HG02798 (cell line): ENCODE measurements around the gene PDCD6IP.
"Not testable (repeated sequence)": the region's sequence is repeated elsewhere in the genome, so short reads cannot be mapped to it uniquely, and the experiment has no call there.

Source experiments
- ATAC-seq: cut with Tn5 transposase; IDR thresholded peaks from one replicate; pipeline ENCODE4 v1.9.1; 2021; ENCODE audit warnings: mild to moderate bottlenecking; ENCODE audit not compliant: unreplicated experiment, poor library complexity

PDCD6IP gene

DNA sequence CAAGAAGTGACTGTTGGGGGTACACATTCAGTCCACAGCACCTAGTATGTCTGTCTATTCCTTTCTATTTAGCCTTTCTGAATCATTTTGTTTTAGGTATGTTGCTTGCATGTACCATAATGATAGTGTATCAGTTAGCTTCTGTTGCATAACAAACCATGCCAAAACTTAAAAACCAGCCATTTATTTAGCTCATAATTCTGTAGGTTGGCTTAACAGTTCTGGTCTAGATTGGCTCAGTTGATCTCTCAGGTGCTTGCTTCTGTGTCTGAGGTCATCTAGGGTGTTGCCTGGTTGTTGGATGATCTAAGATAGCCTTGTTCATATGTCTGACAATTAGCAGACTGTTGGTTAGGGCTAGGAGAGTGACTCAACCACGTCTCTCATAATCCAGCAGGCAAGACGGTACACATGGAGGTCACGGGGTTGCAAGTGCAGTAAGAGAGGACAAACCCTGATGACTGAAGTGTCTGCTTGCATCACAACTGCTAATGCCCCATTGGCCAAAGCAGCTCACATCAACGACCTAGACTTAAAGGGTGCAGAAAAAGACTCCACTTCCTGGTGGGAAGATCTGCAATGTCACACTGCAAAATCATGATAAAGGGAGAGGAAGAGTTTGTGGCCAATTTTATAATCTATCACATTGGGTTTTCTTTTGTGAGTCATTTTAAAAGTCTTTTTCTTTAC lies 6.8 kb upstream of the PDCD6IP start:
- peak; percentile 31 for ATAC-seq

DNA sequence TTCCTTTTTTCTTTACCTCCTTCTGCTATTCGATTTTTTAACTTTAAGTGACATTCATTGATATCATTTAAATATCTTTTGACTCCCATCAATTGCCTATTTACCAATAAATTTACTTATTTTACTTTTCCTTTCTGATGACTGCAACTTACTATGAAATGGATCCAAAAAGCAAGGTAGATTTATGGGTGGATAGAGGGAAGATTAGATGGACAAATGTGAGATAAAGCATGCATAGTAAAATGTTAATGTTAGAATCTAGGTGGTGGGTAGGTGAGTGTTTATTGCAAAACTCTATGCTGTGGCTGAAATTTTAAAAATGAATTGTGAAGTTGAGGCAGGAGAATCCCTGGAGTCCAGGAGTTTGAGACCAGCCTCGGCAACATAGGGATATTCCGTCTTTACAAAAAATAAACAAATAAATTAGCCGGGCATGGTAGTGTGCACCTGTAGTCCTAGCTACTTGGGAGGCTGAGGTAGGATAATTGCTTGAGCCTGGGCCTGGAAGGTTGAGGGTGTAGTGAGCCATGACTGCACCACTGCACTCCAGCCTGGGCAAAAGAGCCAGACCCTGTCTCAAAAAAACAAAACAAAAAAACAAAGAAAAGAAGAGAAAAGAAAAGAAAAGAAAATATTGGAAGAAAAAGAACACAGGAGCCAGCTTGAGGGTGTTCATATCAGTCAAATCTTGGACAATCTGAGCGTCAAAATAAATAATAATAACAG lies 6.1 kb upstream of the PDCD6IP start:
- no peak for ATAC-seq

DNA sequence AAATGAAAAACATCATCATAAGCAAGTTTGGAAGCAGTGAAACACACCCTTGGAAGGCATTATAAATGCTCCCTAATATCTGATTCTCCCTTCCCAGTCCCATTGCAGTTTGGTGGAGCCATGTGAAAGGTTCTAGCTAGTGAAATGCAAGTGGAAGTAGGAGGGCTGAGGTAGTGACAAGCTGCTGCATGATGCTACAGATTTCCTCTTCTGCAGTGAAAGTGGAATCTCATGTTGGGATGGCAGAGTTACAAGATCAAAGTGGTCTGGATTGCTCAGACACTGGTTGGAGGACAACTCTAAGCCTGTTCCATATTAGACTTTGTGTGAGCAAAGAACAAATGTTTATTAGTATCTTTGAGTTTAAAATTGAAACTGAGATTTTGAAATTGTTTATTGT lies 3.3 kb upstream of the PDCD6IP start:
- no peak for ATAC-seq

DNA sequence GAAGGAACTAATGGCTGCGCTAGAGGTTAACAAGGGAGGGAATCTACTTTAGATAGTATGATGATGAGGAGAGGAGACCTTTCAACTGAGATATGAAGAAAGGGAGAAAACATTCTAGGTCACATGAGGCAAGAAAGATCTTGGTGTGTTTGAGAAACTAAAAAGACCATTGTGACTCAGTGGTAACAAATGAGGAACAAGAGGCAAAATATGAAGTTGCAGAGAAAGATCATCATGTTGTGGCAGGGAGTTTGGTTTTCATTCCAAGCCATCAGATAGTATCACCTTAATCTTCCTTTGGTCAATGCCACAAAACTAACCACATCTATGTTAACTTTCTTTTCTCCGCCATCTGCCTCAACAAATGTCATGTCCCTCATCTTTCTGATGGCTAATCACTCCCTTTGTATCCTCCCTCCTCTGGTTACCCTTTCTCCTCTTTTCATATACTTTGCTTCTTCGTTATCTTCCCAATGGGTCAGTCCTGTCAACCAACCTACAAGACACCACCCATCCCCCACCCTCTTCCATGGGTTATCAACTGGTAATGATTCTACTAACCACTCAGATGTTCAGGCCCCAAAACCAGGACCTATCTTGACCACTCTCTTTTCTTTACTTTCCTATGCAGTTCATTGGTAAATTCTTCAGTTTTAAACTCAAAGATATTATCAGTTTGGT lies 2.4 kb upstream of the PDCD6IP start:
- no peak for ATAC-seq

DNA sequence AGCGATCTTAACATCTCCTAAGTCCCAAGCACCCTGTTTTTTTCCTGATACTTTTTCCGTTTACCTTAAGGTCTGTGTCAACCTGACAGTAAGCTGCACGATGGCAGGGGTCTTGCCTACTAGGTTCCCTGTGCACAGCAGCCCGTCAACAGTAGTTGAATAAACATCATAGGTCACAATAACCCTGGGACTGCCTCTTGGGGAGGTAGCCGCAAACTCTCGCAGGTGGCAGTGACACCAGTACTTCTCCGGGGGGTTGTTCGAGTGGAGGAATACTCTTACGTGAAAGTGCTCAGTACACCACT lies 365 bp upstream of the PDCD6IP start:
- peak; percentile 46 for ATAC-seq

DNA sequence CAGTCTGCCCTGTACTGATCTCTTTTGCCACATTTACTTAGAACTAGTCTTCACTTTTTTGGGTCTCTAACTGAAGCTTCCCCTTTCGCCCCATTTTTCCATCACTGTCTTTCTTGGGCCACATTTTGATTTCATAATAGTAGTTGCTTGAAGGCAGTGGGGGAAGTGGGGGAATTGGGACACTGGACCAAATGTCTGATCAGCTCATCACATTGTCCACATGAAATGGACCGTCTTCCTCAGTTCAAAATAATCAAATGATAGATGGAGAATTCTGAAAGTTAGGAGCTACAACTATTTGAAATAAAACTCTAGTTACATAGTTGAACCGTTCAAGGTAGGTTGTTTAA lies 747 bp downstream of the PDCD6IP start:
- ATAC-seq: no peak

DNA sequence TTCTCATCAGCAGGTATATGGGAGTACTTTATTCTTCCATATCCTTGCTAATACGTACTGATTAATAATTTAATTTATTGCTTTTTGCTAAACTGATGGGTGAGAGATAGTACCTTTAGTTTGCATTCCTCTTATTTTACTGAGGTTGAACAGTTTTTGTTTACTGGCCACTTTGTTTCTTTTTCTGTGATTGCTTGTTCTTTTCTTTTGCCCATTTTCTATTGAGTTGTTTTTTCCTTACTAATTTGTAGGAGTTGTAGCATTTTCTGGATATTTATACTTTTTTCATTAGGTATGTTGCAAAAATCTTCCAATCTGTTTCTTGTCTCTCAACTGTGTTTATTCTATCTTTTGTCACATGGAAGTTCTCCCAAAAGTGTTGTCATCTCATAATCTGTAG lies 4.8 kb downstream of the PDCD6IP start:
- ATAC-seq: no peak

DNA sequence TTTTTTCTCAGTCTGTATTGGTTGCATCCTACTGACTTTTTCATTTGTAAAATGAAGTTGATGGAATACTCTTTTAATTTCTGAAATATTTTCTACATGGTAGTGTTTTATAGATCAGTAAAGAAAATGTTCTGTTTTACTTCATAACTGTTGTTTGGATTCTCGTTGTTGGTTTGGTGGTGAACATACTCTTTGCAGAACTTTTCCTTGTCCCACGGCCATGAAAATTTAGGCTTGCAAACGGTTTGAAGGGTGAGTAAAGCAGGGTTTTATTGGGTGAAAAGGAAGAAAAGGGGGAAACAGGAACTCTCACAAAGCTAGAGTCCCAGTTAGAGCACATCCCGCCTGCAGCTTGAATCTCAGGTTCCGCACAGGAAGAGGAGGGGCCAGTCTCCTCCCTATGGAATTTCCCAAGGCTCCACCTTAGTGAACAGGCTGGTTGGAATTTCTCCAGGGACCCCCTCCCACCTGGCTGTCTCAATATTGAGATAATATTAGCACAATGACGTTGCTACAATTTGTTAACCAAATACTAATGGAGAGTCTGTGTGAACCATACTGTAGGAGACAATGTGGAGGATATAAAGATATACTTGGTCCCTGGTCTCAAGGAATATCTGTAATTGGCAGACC lies 5.6 kb downstream of the PDCD6IP start:
- no peak for ATAC-seq

DNA sequence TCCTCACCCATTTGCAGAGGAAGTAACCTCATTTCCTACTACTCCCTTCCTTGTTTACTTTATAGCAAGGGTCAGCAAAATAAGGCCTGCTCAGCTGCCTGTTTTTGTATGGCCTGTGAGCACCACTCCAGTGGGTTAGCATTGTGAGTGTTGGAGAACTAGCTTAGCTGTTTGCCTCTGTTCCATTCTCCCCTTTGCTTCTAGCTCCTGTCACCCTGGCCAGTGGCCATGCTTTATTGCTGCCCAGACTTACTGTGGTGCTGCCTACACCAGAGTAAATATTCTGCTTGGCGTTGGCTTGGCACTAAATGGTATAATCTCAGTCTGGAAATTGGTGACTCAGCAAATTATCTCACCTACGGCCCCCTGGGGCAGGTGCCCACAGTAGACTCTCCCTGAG lies 8.8 kb downstream of the PDCD6IP start:
- ATAC-seq: no peak

DNA sequence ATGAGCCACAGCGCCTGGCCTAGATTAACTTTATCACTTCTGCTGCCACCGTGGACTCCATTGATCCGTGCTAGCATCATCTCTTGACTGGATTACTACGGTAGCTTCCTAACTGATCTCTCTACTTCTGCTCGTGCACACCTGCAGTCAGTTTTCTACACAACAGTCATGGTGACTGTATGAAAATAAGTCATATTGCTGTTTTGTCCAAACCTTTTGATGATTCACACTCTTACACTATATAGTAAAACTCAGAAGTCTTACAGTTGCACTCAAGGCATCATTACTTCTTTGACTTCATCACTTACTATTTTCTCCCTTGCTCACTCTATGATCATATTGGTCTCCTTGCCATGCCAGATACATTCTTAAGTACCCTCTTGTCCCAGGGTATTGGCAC lies 10.1 kb downstream of the PDCD6IP start:
- no peak for ATAC-seq

DNA sequence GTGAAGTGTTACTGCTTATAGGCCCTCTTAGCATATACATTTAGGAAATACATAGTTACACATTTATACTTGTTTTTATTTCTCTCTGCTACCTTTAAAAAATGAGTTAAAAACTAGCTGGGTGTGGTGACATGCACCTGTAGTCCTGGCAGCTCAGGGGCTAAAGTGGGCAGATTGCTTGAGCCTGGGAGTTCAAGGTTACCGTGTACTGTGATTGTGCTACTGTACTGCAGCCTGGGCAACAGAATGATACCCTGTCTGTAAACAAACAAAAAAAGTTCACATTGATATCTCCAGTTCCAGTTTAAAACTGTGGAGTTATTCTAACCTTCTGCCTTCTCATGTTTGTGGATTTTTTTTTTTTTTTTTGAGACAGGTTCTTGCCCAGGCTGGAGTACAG lies 12.1 kb downstream of the PDCD6IP start:
- ATAC-seq: no peak

DNA sequence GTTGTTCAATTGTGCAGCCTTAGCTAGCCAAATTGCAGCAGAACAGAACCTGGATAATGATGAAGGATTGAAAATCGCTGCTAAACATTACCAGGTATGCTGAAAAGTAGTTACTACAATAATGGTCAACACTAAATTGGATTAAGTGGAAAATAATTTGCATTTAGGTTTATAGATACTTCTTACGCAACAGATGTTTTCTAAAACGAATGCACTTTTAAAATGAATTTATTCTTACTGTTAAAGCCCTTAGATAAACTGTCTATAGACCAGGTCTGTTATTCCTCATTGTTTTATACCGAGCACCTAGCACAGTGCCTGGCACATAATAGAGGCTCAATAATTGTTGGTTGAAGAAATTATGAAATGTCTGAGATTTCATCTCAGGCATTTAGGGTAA lies 23.6 kb downstream of the PDCD6IP start:
- ATAC-seq: no peak

DNA sequence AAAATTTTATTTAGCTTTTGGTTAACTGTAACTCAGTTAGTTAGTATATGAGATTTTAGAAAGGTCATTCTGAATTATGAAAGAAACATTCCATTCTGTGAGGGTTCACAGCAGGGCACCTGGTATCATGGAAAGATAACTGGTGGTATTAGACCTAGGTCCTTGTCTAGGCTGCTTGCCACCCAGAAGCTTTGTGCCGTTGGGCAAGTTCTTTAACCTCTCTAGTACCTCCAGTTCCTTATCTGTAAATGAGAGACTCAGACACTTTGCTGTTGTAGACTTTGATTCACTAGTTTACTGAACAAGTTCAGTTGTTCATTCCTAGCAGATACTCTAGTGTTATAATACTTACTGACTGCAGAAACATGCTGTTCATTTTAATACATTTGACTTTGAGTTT lies 25.4 kb downstream of the PDCD6IP start:
- no peak for ATAC-seq

DNA sequence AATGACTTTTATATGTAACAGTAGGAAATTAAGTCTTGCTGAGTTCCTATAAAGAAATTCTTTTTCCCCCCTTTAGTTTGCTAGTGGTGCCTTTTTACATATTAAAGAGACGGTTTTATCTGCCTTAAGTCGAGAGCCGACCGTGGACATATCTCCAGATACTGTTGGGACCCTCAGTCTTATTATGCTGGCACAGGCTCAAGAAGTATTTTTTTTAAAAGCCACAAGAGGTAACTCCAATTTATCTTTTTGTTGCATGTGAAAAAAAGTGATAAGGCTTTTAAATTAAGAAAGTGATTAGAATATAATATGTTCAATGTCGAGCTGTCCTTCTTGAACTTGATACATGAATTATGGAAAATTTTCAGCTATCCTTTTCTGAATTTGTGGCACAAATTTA lies 26.7 kb downstream of the PDCD6IP start:
- ATAC-seq: no peak

DNA sequence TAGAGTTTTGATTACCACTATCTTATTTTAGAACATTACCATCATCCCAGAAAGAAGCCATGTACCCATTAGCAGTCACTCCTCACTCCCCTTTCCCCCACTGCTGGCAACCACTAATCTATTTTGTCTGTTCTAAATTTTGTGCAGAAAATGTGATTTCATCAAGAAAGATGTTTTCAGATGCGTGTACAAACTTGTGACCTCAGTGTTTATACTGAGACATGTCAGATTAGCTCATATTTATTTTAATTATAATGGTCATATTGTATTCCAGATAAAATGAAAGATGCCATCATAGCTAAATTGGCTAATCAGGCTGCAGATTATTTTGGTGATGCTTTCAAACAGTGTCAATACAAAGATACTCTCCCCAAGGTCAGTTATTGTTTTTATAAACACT lies 27.8 kb downstream of the PDCD6IP start:
- ATAC-seq: no peak

DNA sequence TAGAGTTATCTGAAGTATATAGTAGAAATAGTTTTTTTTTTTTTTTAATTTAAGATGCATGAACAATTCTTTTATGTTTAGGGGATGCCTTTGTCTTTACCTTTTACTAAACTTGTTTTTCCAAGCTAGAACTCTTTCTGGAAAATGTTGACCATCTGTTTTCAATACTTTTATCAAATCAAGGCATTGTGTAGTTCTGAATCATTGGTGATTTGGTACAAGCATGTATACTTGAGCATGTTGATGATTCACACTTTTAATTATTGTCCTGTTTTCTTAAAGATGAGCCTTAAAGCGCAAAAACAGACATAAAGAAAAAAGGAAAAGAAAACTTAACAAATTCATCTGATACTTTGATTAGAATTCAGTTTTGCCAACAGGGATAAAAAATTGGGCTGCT lies 28.3 kb downstream of the PDCD6IP start:
- ATAC-seq: no peak

DNA sequence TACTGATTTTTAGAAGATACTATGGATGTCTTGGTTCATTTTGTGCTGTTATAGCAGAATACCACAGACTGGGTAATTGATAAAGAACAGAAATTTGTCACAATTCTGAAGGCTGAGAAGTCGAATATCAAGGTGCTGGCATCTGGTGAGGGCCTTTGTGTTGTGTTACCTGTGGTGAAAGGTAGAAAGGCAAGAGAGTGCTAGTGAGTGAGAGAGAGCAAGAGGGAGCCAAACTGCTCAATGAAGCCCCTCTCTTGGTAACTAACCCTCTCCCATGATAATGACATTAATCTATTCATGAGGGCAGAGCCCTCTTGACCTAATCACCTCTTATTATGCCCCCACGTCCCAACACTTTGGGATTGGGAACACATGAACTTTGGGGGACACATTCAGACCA lies 31.3 kb downstream of the PDCD6IP start:
- no peak for ATAC-seq

DNA sequence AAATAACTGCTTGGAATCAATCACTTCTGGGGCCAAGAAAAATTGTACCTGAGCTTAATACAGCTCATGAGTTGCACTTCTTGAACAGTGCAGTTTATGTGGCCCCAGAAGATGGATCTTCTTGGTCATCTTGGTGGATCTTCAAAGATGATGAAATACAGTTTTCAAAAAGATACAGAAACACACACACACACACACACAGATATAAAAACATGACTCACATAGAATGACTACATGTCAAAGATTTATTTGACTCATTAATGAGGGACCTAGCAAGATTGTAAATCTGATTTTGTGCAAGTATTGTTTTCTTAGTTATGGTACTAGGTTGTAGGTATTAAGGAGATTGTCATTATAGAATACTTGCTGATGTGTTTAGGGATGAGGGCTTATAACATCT lies 32.6 kb downstream of the PDCD6IP start:
- ATAC-seq: no peak

DNA sequence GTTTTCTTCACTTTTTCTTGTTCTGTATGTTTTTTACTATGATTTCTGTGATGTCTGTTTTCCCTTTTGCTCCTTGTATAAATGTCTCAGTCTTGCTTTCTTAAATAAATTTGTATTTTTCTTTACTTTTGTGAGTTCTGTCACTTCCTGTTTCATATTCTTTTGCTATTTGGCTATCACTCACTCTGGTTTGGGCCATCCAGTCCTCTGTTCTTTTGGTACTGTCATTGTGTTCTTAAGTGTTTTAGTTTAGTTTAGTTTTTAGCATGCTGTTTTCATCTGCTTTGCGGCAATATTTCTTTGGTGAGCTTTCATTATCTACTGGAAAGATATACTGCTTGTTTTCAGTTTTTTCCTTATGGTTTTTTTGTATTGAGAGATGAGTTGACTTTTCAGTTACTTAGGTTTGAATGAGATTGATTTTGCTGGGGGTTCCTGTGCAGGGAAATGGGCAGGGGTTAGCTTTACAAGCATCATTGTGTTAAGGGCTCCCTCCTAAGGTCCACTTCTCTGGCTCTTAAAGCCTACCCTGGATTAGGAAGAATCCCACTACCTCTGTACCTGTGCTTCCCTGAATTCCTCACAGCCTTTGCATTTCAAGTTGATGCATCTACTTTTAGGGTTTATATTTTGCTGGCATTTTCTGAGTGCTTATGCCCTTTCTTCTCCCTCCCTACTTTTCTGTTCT lies 35.1 kb downstream of the PDCD6IP start:
- ATAC-seq: peak; percentile 40

DNA sequence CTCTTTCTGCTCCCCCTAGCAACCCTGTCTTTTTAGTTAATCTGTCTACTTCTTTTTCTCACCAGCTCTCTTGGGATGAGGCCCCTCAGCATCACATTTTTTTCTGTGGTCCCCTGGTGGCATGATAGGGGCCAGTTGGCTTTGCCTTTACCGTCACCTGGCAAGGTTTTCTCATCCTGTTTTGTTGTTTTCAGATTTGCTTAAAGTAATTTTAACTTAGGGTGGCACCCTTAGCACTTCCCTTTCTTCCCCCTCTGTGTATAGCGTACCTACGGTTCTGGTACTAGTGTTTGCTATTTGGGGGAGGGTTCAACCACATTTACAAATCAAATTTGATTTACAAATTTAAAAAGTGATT lies 35.6 kb downstream of the PDCD6IP start:
- peak; percentile 42 for ATAC-seq

DNA sequence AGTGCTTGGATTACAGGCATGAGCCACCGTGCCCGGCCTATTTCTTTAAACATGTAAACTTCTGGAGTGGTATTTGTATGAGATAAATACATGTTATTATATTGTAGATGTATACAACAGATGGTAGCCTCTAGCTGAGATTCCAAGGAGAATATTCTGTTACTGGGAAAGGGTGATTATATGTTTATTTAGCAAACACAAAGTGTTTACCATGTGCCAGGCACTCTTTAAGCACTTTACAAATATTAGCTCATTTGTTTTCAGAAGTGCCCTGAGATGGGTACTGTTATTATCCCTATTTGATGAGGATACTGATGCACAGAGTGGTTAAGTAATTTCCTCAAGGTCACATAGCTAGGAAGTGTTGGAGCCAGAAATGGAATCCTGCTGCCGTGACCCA lies 38.8 kb downstream of the PDCD6IP start:
- not testable (repeated sequence) for ATAC-seq
